NCI-H446 (cell line): ENCODE measurements around the gene GNAQ.
"Not testable (repeated sequence)": the region's sequence is repeated elsewhere in the genome, so short reads cannot be mapped to it uniquely, and the experiment has no call there.

Source experiments
- DNase-seq, 2 experiments: peaks; one replicate each; lab custom pipeline; 2025; lab: John Stamatoyannopoulos, UW

The GNAQ gene

DNA sequence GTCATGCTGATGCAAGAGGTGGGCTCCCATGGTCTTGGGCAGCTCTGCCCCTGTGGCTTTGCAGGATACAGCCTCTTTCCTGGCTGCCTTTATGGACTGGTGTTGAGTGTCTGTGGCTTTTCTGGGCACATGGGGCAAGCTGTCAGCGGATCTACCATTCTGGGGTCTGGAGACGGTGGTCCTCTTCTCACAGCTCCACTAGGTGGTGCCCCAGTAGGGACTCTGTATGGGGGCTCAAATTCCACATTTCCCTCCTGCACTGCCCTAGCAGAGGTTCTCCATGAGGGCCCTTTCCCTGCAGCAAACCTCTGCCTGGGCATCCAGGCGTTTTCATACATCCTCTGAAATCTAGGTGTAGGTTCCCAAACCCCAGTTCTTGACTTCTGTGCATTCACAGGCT lies 340.9 kb downstream of the GNAQ start:
- not testable (repeated sequence) for DNase-seq

DNA sequence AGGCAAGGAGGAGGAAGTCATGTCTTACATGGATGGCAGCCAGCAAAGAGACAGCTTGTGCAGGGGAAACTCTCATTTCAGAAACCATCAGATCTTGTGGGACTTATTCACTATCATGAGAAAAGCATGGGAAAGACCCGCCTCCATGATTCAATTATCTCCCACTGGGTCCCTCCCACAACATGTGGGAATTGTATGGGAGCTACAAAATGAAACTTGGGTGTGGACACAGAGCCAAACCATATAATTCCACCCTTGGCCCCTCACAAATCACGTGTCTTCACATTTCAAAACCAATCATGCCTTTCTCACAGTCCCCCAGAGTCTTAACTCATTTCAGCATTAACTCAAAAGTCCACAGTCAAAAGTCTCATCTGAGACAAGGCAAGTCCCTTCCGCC lies 341.5 kb downstream of the GNAQ start:
- DNase-seq = not testable (repeated sequence)

DNA sequence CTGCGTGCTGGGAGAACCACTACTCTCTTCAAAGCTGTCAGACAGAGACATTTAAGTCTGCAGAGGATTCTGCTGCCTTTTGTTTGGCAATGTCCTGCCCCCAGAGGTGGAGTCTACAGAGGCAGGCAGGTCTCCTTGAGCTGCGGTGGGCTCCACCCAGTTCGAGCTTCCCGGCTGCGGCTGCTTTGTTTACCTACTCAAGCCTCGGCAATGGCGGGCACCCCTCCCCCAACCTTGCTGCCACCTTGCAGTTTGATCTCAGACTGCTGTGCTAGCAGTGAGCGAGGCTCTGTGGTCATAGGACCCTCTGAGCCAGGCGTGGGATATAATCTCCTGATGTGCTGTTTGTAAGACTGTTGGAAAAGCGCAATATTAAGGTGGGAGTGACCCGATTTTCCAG lies 343.9 kb downstream of the GNAQ start:
- DNase-seq = not testable (repeated sequence)

DNA sequence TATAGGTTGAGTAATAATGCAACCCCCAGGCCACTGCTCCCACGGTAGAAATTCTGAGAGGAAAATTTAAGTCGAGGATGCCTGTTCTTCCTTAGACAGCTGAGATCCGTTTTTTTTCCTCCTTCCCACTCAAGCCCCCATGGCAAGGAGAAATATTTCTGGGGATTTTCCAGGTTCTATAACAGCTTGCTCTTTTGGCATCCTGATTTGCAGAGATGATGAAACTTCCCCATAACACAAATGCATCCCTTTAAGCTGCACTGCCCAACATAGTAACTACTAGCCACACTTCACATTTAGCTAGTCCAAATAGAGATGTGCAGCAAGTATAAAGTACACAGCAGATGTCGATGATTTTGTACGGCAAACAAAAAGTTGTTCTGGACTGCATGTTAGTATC lies 351.0 kb downstream of the GNAQ start:
- DNase-seq = no peak

DNA sequence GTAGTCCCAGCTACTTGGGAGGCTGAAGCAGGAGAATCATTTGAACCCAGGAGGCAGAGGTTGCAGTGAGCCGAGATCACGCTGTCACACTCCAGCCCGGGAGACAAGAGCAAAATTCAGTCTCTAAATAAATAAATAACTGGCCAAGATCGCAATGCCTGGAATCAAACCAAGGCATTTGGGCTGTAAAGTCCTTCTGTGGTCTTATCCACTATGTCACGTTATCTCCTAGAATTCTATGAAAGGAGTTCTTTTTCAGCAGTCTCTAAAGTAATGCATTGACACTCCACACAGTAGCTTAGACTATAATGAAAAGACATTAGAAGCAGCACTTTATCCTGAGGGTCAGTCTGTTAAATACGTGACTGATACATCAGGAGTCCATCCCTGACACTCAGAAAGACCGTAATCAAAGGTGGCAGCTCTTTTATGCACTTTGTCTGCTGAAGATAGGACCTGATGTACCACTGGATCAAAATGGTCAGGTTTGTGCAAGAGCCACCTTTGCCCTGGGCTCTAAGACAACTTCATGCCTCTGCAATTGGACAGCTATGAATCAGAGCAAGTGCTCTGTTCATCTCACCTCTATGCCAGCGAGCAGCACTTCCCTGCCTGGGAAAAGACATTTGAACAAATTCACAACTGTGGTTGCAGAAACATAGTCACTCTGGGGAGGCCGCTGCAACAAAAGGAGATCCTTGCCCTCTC lies 351.8 kb downstream of the GNAQ start:
- no peak for DNase-seq

DNA sequence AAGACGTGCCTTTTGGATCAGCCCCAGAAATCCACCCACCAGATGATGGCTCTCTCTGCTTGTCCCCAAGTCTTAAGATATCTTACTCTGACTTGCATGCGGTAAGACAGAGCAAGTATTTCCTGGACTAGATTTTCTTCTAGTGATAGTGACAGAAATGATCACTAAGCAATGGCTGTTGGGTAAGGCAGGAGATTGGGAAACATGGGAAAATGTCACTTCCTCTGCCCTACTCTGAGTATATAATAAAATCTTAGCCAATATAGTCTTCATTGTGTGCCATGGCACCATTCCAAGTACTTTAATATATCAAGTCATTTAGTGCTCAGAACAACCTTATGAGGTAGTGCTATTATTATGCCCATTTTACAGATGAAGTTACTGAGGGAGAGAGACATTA lies 352.5 kb downstream of the GNAQ start:
- no peak for DNase-seq

DNA sequence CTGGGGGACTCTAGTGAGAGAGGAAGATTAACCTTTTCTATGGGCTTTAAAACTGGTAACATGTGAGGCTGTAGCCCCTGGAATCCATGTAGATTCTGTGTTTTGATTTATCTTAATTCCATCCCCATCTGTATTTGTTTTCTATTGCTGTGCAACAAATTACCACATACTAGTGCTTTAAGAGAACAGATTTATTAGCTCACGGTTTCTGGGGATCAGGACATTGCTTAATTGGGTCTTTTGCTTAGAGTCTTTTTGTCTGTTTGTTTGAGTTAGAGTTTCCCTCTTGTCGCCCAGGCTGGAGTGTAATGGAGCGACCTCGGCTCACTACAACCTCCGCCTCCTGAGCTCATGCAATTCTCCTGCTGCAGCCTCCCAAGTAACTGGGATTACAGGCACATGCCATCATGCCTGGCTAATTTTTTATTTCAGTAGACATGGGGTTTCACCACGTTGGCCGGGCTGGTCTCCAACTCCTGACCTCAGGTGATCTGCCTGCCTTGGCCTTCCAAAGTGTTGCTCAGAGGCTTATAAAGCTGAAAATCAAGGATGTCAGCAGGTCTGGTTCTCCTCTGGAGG lies 353.6 kb downstream of the GNAQ start:
- no peak for DNase-seq

DNA sequence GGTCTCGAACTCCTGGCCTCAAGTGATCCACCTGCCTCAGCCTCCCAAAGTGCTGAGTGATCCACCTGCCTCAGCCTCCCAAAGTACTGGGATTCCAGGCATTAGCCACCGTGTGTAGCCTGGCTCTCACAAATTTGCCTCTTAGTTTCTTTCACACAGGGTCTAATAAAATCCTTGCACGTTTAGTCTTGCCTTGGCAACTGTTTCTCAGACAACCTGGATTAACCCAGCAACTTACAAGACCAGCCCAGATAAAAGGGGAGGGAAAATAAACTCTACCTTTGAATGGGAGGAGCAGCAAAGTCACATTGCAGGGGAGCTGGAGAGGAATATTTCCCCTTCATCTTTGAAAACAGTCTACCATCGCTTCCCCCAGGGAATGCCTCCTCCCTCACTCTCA lies 354.2 kb downstream of the GNAQ start:
- no peak for DNase-seq

DNA sequence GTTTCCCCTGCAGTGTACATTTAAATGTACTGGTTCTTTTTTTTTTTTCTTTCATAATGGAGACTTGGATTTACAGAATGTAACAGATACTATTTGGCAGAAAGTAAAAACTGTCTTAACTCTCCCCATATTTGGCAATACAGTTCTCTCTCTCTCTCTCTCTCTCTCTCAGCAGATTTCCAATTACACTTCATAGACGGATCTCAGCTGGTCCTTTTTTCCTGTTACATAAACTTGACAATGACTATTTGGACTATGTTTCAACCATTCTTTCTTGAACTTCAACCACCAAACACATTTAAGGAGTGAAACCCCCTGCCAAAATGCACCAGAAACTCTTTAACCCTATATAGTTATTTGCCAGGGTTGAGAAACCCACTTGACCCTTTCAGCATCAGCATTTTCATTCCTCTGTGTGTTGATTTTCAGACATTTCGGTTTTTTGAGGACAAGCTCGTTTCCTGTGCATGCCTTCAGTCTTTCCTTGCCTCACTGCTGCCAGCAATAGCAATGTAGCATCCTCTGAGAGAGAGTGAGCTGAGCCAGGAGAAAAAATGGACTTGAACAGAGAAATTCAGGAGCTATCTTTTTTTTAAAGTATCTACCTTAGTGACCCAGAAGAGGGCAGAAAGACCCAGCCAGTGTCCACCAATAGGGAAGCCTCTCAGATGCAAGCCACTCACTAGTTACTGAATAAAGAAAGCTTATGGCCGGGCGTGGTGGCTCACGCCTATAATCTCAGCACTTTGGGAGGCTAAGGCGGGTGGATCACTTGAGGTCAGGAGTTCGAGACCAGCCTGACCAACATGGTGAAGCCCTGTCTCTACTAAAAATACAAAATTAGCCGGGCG lies 357.4 kb downstream of the GNAQ start:
- no peak for DNase-seq

DNA sequence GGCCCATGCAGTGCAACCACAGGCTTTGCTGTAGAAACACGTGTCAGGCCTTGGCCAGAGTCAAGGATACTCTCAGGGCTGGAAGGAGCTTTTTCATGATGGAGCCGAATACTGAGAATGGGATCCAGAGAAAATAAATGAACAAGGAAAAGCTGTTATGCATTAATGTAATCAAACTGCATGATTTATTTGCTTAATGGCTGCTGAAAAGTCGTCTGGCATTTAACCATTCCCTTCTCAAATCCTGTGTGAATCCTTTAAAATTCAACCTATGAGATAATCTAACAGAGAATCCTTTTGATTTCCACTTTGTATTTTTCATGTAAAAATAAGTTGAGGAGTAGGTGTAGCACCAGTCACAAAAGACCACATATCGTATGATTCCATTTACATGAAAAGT lies 359.4 kb downstream of the GNAQ start:
- DNase-seq = no peak

DNA sequence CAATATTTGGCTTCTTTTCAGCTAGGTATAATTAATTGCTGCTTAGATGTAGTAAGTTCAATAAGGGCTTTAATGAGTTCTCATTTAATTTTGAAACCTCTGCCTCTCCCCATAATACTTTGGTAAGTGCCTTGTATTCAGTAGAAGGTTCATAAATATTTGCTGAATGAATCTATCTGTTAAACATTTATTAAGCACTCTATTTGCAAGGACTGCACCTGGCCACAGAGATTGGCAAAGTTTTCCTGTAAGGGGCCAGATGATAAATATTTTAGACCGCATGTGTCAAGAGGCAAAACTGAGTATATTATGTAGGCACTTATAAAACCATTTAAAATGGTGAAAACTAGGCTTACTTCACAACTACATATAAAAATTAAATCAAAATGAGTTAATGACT lies 364.5 kb downstream of the GNAQ start:
- no peak for DNase-seq
